Duodenal mucosa (tissue), 2 donors: Measurements from ENCODE around the gene CCDC159.
A peak's percentile ranks its signal among the peaks of the same experiment; 100 is the strongest.

Experiments
- H3K27ac ChIP-seq: one replicate; pipeline ENCODE4 v1.7.0; 2013; ENCODE audit warnings: low read depth, low read length
- H3K27me3 ChIP-seq, 2 donors: one replicate each; pipeline ENCODE4 v1.7.0; 2013; ENCODE audit warnings: low read length in 2 of 2, control low read depth in 1 of 2; ENCODE audit not compliant: insufficient read depth in 2 of 2, control insufficient read depth in 1 of 2
- H3K36me3 ChIP-seq, 2 donors: one replicate each; pipeline ENCODE4 v1.7.0; 2013; ENCODE audit warnings: low read length in 2 of 2, control low read depth in 1 of 2; ENCODE audit not compliant: insufficient read depth in 2 of 2, control insufficient read depth in 1 of 2
- H3K4me1 ChIP-seq, 2 donors: one replicate each; pipeline ENCODE4 v1.7.0; 2013; ENCODE audit warnings: low read length in 2 of 2, control low read depth in 1 of 2; ENCODE audit not compliant: insufficient read depth in 2 of 2, control insufficient read depth in 1 of 2
- H3K4me3 ChIP-seq, 2 donors: one replicate each; pipeline ENCODE4 v1.7.0; 2013; ENCODE audit warnings: low read length in 2 of 2, low read depth in 1 of 2
- H3K9ac ChIP-seq, 2 donors: one replicate each; pipeline ENCODE4 v1.7.0; 2013; ENCODE audit warnings: low read length in 2 of 2, low read depth in 1 of 2
- H3K9me3 ChIP-seq, 2 donors: one replicate each; pipeline ENCODE4 v1.7.0; 2013; ENCODE audit warnings: low read length in 2 of 2, control low read depth in 1 of 2; ENCODE audit not compliant: control insufficient read depth in 1 of 2

Gene CCDC159

DNA sequence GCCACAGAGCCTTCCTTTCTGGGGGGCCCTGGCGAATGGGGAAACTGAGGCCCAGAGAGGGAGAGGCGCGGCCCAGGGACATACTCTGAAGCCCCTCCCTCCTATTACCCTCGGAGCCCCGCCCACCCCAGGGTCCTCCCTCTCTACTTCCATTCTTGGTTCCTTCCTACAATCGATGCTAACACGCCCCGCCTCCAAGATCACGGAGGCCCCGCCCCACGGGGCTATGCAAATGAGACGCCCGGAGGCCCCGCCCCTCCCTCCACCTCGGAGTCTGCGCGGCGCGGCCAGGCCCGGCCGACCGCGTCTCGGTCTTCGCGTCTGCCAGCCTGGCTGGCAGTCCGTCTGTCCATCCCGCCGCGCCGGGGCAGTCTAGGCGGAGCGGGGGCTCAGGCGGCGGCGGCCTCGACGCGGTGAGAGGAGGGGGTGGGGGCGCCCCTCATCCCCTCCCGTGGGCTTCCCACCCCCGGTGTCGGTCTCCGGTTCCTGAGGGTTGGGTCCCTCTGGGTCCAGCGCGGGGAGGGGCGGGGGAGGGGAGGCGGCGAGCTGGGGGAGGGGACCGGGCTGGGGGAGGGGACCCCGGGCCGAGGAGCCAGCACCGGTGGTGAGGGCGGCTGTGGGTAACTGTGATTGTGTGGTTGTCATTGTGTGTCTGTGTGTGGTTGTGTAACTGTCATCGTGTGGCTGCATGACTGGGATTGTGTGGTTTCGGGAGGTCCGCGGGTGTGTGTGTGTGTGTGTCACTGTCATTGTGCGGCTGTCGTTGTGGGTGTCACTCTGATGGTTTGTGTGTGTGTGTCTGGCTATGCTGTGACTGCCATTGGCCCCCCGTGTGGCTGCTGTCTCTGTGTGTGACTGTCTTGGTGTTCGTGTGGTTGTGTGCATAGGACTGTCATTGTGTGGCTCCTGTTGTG, 9.1 kb downstream of the CCDC159 start, which contains the start of gene PLPPR2:
TSS of gene PLPPR2 (plus strand) at position 273 of the 914 bp plus-strand sequence. CDS start 2,242 bp downstream, outside the sequence.
- H3K27me3 ChIP-seq: peaks cover 0 to 6% of the 10 kb centered on the region in 2 donors
- H3K9me3 ChIP-seq: no peaks in the 10 kb centered on the region
- H3K27ac ChIP-seq: no peak within 1 kb of the TSS
- H3K4me1 ChIP-seq: peaks cover 7 to 9% of the 10 kb centered on the region in 2 donors
- H3K36me3 ChIP-seq: no peaks in the 10 kb centered on the region
- H3K9ac ChIP-seq: peak within 1 kb of the TSS in 1 of 2 donors; percentile 30
- peak within 1 kb of the TSS; percentile 57 to 66 for H3K4me3 ChIP-seq

GRCh38 chr19:11356074-11356397, 9.7 kb downstream of the CCDC159 start:
- Histone ChIP-seq H3K4me1 (peaks cover 8 to 11% of the 10 kb centered on the region in 2 donors), H3K27me3 (peaks cover 0 to 6% of the 10 kb centered on the region in 2 donors), H3K9ac (no peak overlapping the region), H3K9me3 (no peaks in the 10 kb centered on the region), H3K36me3 (no peaks in the 10 kb centered on the region), H3K27ac (no peak overlapping the region), H3K4me3 (peak overlapping the region; percentile 57 to 66)

DNA sequence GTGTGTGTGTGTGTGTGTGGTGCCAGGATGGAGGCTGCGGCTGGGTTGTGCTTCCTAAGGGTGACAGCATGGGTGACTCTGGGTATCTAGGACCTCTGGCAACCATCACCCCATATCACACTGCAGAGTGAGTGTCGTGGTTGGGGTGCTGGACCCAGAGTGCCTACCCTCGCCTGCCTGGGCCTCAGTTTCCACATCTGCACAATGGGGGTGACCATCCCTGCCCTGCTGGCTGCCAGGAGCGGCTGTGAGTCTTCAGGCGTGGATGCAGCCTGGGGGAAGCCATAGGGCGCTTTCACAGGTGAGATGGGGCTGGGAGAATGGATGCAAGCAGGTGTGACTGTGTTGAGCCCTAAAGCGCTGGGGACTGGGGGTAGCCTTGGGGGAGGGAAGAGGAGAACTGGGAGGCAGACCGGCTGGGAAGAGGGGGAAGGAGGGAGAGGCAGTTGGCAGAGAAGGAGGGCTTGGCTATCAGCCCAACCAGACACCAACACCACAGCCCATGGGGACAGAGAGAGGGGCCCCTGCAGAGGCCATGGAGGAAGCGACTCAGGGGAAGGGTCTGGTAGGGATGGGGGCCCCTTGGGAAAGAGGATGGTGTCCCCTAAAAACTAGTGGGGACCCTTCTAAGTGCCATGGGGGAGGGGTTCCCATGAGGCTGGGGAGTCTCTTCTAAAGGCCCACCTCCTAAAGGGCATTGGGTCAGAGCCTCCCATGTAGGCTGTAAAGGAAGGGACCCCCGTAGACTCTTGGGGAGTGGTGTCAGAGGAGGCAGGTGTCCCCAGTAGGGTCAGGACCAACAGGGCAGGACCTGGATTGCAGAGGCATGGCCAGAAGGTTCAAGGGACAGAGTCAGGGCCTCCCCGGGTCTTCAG, 10.6 kb downstream of the CCDC159 start:
- H3K4me1 ChIP-seq: peaks cover 17 to 20% of the 10 kb centered on the region in 2 donors
- no peaks in the 10 kb centered on the region for H3K36me3 ChIP-seq
- H3K4me3 ChIP-seq: no peak overlapping the region
- no peak overlapping the region for H3K9ac ChIP-seq
- H3K9me3 ChIP-seq: no peaks in the 10 kb centered on the region
- peaks cover 0 to 6% of the 10 kb centered on the region in 2 donors for H3K27me3 ChIP-seq
- no peak overlapping the region for H3K27ac ChIP-seq

- Histone ChIP-seq H3K36me3 (peaks cover 0 to 4% of the 10 kb centered on the region in 2 donors), H3K27me3 (peaks cover 0 to 6% of the 10 kb centered on the region in 2 donors), H3K4me1 (peaks cover 19 to 20% of the 10 kb centered on the region in 2 donors), H3K9ac (no peak overlapping the region), H3K27ac (no peak overlapping the region), H3K9me3 (no peaks in the 10 kb centered on the region), H3K4me3 (no peak overlapping the region)
These were observed 13.1 kb downstream of the CCDC159 start for GRCh38 chr19:11359421-11359820.

DNA sequence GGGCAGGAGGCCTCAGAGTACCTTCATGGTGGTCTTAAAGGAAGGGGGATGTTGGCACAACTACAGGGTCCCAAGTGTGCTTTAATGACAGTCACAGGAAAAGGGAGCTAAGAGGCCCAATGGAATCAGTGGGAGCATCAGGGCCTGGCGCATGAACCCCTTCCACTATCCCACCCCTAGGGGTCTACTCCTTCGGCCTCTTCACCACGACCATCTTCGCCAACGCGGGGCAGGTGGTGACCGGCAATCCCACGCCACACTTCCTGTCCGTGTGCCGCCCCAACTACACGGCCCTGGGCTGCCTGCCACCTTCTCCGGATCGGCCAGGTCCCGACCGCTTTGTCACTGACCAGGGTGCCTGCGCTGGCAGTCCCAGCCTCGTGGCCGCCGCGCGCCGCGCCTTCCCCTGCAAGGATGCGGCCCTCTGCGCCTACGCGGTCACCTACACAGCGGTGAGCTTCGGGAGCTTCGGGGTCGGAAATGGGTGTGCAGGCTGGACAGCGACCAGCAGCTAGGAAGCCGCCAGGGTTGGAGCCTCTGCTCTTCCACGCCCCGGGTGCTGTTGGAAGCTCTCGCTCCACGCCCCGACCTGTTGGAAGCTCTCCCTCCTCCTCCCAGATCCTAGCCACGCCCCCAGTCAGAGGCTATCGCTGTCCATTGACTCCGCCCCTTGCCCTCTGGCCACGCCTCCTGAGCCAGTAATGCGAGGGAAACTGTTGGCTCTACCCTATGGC, 14.9 kb downstream of the CCDC159 start:
- Histone ChIP-seq H3K9me3 (no peaks in the 10 kb centered on the region), H3K4me1 (peaks cover 13 to 14% of the 10 kb centered on the region in 2 donors), H3K9ac (no peak overlapping the region), H3K4me3 (no peak overlapping the region), H3K36me3 (peaks cover 0 to 9% of the 10 kb centered on the region in 2 donors), H3K27me3 (no peaks in the 10 kb centered on the region), H3K27ac (no peak overlapping the region)

GRCh38 chr19:11361771-11362731, 15.7 kb downstream of the CCDC159 start:
- H3K27ac ChIP-seq: no peak overlapping the region
- H3K9me3 ChIP-seq: no peaks in the 10 kb centered on the region
- no peak overlapping the region for H3K9ac ChIP-seq
- peaks cover 0 to 9% of the 10 kb centered on the region in 2 donors for H3K36me3 ChIP-seq
- H3K27me3 ChIP-seq: no peaks in the 10 kb centered on the region
- no peak overlapping the region for H3K4me3 ChIP-seq
- peaks cover 11 to 13% of the 10 kb centered on the region in 2 donors for H3K4me1 ChIP-seq

DNA sequence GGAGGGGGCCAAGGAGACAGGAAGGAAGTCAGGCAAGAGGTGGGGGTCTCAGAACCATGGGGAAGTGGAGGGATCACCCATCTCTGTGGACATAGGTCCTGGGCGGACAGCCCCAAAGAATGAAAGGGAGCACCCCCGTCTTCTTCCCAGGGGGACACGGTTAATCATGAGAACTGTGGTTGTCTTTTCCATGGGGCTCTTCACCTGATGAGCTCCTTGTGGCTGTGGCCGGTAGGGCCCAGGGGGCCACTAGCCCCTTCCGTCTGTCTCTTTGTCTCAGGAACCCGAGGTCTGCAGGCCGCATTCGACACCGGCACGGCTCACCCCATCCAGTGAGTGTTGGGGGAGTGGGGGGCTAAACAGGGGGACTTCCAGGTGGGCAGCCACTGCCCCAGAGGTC, 17.6 kb downstream of the CCDC159 start:
- Histone ChIP-seq H3K27me3 (no peaks in the 10 kb centered on the region), H3K9ac (no peak overlapping the region), H3K9me3 (no peaks in the 10 kb centered on the region), H3K36me3 (peaks cover 0 to 9% of the 10 kb centered on the region in 2 donors), H3K4me1 (peaks cover 11 to 13% of the 10 kb centered on the region in 2 donors), H3K27ac (no peak overlapping the region), H3K4me3 (no peak overlapping the region)

DNA sequence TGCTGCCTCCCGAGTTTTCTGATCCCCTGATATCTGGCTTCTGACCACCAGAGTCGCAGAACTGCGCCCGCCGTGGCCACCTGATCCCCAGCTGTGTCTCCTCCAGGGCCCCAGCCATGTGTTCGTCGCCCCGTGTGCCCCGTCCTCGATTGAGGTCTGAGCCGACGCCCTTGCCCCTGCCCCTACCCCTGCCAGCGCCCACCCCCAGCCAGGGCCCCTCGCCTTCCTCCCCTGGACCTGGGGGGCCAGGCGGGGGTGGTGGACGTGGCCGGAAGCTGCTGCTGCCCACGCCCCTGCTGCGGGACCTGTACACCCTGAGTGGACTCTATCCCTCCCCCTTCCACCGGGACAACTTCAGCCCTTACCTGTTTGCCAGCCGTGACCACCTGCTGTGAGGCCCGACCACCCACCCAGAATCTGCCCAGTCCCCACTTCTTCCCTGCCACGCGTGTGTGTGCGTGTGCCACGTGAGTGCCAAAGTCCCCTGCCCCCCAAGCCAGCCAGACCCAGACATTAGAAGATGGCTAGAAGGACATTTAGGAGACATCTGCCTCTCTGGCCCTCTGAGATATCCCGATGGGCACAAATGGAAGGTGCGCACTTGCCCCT, 18.1 kb downstream of the CCDC159 start:
- no peak overlapping the region for H3K9ac ChIP-seq
- peaks cover 11 to 13% of the 10 kb centered on the region in 2 donors for H3K4me1 ChIP-seq
- no peak overlapping the region for H3K27ac ChIP-seq
- H3K4me3 ChIP-seq: no peak overlapping the region
- no peaks in the 10 kb centered on the region for H3K9me3 ChIP-seq
- peaks cover 0 to 9% of the 10 kb centered on the region in 2 donors for H3K36me3 ChIP-seq
- no peaks in the 10 kb centered on the region for H3K27me3 ChIP-seq
